CD4-positive, alpha-beta T cell treated with Interleukin-6 for 4 hours (primary cell): ENCODE measurements around the gene MALAT1.
A peak's percentile ranks its signal among the peaks of the same experiment; 100 is the strongest.

Experiments
- DNase-seq: peaks from one replicate; pipeline ENCODE4 v3.0.0-alpha.2; 2020; ENCODE audit warnings: mixed read lengths

Gene MALAT1

GRCh38 chr11:65479184-65480145 lies 19.4 kb upstream of the MALAT1 start:
- no peak for DNase-seq

- DNase-seq: no peak
These were observed 16.5 kb upstream of the MALAT1 start for GRCh38 chr11:65482306-65482850.

GRCh38 chr11:65485920-65486219 lies 13.0 kb upstream of the MALAT1 start:
- no peak for DNase-seq

GRCh38 chr11:65486570-65487466 lies 12.0 kb upstream of the MALAT1 start:
- DNase-seq: no peak

DNA sequence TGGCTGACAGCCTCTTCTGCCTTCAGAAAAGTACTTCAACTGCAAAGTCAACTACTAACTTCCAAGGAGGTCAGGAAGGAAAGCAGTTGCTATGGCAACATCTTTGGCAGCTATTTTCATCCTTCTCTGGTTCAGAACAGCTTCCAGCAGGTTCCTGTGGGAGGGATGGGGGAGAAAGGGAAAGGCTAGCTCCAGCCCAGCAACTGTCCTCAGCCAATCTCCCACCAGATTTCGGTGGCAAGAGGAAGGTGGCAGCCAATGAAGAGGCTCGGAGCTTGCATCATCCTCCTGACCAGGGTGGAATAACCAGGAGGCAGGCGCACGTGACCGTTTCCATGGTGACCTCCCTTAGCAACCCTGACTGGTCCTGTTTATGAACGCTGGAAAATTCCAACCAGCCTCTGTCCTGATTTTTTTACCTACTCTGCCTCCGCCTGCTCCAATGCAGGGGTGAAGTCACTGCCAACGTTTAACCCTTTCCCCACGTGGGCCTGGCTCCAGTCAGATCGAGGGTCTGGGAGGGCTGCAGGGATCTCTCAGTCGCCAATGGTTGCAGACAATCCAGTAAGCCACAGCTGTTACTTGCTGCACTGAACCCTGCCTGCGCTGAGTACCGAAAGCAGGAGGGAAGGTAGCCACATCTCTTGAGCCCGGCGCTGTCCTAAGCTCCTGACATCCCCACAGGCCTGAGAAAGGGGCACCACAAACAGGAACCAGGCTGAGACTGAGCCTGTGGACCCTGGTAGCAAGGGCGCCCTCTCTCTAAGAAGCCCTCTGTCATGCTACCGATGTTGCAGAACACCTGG lies 11.2 kb upstream of the MALAT1 start:
- peak; percentile 30 for DNase-seq

GRCh38 chr11:65488273-65489034 lies 10.4 kb upstream of the MALAT1 start:
- DNase-seq: no peak

- DNase-seq: no peak
These were observed 9.7 kb upstream of the MALAT1 start for GRCh38 chr11:65489035-65489705.

GRCh38 chr11:65489706-65490320 lies 9.0 kb upstream of the MALAT1 start:
- no peak for DNase-seq

DNA sequence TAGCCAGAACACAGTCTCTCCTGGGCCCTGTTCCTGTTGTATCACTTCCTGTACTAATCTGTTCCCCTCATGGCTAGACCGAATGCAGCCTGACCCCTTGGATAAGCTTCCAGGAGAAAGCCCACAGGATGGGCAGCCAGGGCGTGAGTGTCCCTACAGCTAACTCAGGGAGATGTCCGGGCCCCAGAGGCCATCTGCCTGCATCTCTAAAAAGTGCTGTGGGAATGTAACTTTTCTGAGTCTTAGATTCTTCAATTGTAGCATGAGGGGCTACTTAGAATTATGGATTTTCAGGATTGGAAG lies 7.7 kb upstream of the MALAT1 start:
- DNase-seq: no peak

GRCh38 chr11:65491614-65492386 lies 7.0 kb upstream of the MALAT1 start:
- DNase-seq: no peak

DNA sequence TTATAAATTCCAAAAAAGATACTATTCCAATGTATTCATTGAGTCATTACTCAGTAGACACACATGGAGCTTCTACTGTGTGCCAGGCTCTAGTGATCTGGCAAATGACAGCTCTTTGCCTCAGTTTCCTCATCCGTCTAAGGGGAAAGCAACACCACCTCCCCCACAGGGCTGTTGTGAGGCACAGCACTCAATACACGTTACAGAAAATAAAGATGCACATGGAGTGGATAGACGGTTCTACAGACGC lies 6.5 kb upstream of the MALAT1 start:
- no peak for DNase-seq

DNA sequence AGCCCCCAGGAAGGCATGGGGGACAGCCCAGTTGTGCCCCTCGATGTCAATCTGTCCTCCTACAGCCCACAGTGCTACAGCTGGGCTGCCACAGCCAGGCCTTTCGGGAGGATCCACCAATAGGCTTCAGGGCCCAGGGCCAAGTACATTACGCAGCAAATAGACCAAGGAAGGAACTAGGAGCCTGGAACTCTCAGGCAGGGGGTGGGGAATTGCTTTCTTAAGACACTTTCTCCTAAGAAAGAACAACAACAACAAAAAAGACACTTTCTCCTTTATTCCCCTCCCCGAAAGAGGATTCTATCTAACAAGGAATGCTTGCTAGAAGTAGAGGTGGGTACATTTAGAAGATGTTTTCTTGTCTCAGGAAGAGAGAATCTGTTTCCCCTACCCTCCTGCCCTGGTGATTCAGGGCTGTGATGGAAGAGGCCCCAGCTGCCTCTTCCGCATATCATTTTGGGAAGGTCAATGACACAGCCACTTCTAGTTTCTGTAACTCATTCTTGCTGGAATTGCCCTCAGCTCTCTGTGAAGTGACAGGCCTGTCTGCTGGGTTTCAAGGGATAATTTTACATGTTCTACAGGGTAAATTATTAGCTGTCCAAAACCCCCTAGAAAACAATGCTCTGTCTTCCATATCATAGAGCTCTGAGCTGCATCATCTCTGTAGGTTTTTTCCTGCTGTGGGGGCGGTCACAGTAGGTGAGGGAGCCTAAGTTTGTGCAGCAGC lies 6.0 kb upstream of the MALAT1 start:
- DNase-seq: no peak

- no peak for DNase-seq
These were observed 5.3 kb upstream of the MALAT1 start for GRCh38 chr11:65493367-65494176.

- DNase-seq: no peak
These were observed 2.3 kb upstream of the MALAT1 start for GRCh38 chr11:65496304-65497140.

- peak; percentile 99 for DNase-seq
These were observed 1.5 kb upstream of the MALAT1 start for GRCh38 chr11:65497141-65498041.

DNA sequence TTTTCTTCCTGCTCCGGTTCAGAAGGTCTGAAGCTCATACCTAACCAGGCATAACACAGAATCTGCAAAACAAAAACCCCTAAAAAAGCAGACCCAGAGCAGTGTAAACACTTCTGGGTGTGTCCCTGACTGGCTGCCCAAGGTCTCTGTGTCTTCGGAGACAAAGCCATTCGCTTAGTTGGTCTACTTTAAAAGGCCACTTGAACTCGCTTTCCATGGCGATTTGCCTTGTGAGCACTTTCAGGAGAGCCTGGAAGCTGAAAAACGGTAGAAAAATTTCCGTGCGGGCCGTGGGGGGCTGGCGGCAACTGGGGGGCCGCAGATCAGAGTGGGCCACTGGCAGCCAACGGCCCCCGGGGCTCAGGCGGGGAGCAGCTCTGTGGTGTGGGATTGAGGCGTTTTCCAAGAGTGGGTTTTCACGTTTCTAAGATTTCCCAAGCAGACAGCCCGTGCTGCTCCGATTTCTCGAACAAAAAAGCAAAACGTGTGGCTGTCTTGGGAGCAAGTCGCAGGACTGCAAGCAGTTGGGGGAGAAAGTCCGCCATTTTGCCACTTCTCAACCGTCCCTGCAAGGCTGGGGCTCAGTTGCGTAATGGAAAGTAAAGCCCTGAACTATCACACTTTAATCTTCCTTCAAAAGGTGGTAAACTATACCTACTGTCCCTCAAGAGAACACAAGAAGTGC lies 661 bp upstream of the MALAT1 start:
- peak; percentile 68 for DNase-seq

DNA sequence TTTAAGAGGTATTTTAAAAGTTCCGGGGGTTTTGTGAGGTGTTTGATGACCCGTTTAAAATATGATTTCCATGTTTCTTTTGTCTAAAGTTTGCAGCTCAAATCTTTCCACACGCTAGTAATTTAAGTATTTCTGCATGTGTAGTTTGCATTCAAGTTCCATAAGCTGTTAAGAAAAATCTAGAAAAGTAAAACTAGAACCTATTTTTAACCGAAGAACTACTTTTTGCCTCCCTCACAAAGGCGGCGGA lies 193 bp upstream of the MALAT1 start:
- DNase-seq: no peak
